GM19099 (cell line): ENCODE results near the gene MAPK14.

Experiments
- POLR2A ChIP-seq: IDR thresholded peaks from 3 replicates; pipeline ENCODE4 v1.6.1; 2011; ENCODE audit warnings: low read depth; ENCODE audit not compliant: insufficient read length; ENCODE audit errors: extremely low read depth

Gene MAPK14

DNA sequence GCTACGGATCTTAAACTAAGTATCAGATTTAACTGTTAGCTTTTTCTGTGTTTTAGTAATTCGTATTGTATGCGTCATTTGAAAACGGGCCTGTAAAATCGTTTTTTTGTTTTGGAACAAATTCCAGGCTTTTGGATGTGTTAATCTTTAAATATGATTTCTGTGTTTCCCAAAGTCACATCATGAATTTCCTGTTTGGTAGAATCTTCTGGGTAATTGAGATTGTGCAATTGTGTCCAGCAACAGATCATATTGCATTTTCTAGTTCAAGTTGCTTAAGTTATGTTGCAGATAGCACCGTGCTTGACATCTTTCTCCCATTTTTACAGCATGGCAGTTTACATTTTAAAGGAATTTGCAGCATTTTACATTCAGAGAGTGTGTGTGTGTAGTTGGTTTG, 1.9 kb downstream of the MAPK14 start:
- TF ChIP-seq POLR2A, result no peak

DNA sequence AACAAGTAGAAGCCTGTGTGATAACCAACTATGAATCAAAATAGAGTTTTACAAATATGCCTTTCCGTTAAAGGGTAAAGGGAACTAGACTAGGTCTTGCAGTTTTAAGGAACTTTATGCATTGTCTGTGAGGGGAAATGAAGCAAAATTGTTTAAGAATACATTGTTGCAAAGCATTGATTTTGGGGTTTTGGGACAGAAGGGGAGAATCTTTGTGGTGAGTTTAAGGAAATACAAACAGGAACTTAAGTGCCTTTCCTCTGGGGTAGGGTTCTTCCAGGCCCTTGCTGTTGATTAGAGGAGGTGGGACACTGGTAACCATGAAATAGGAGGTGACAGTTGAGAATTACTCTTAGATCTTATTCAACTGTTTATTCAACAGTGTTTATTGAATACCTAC, 4.7 kb downstream of the MAPK14 start:
- no peak for TF ChIP-seq POLR2A

DNA sequence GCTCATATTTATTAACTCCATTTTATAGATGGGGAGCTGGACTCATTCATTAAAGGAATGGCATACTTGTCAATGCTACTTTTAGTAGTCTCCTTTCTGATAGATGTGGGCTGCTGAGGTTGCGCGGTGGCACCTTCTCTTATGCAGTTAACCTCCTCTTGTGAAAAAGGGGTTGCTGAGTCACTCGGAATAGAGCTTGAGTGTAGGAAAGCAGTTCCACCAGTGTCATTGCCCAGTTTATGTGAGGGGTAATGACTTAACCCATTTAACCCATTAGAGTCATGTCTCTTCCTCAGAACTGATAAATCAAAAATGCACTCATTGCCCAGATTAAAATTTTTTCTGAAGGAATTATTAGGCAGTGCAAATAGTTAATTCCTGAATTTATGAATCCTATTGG, 6.3 kb downstream of the MAPK14 start:
- TF ChIP-seq POLR2A, result no peak

DNA sequence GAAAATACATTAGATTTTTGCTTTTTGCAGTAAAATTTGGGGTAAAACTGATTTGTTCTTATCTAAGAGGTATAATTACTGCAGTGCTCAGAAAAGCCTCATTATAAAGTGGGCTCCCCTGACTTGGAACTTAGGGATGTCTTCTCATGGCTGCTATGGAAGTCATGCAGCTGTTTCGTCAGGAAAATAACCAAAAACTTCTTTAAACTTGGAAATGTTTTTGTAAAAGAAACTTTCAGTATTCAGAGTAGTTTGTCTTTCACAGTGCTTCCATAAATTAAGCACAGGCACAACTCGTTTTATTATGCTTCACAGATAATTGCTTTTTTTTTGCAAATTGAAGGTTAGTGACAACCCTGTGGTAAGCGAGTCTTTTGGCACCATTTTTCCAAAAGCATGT, 6.8 kb downstream of the MAPK14 start:
- TF ChIP-seq POLR2A, result no peak

DNA sequence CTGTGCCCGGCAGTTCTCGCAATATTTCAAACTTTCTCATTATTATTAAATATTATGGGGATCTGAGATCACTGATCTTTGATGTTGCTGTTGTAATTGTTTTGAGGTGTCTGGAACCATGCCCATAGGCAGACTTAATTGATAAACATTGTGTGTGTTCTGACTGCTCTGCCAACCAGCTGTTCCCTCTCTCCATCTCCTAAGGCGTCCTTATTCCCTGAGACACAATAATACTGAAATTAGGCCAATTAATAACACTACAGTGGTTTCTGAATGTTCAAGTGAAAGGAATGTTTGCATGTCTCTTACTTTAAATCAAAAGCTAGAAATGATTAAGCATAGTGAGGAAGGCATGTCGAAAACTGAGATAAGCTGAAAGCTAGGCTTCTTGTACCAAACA, 7.6 kb downstream of the MAPK14 start:
- TF ChIP-seq POLR2A, result no peak

DNA sequence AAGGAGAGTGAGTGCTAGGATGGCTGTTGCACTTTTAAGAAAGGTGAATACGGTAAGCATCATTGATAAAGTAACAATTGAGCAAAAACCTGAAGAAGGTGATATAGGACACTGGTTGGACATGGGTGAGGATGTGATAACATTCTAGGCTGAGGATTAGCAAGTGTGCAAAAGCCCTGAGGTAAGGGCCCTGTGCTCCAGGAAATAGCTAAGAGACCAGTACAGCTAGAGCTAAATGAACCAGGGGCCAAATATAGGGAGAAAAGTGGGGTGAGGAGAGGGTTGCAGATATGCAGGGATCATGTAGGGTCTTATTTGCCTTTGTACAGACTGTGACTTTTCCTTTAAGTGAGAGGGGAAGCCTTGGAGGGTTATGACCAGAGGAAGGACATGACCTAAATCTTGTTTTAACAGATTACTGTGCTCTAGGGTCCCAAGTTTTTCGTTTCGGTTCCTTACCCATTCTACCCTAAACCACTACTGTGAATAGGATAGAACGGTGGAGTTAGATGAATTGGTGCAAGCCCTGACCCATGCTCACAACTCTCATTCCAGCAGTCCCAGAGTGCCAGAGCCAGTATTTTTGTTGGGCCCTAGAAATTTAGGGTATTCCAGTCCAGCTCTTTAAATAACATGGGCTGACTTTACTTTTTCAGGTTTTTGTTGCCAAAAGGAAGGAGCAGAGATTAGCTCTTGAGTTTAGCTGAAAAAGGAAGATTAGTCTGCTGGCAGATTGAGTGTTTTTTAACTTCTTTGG, 10.7 kb downstream of the MAPK14 start:
- TF ChIP-seq POLR2A, result no peak

DNA sequence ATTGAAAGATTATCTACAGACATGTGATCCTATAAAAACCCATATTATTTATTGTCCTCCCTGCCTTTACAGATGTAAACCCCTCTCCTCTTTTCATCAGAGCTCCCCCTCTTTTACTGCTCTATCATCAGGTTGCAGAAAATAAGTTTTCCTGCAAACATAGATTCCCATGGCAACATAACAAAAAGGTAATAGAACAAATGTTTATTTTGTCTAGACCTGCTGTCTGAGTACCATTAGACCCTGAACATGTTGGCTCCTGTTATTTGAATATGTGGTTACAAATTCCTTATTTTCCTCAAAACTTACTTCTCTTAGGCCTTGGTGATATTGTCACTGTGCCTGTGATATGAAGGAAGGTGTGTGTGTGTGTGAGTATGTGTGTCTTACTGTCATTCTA, 11.5 kb downstream of the MAPK14 start:
- no peak for TF ChIP-seq POLR2A

DNA sequence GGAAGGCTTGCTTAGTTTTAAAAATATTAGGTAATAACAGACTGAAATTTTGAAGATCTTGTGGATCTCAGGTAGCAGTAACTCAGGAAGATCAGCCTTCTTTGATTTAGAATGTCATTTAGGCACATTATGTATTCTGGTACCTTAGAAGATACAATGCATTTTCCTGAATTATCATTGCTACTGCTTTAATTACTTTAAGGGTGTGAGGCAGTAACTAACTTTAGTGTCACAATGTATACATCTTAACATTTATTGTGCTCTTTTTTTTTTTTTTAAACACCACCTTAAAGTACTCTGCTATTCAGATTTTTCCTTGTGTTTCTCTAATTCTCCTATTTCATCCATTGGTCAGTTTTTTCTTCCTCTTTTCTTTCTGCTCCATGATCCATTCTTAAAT, 13.3 kb downstream of the MAPK14 start:
- TF ChIP-seq POLR2A, result no peak

DNA sequence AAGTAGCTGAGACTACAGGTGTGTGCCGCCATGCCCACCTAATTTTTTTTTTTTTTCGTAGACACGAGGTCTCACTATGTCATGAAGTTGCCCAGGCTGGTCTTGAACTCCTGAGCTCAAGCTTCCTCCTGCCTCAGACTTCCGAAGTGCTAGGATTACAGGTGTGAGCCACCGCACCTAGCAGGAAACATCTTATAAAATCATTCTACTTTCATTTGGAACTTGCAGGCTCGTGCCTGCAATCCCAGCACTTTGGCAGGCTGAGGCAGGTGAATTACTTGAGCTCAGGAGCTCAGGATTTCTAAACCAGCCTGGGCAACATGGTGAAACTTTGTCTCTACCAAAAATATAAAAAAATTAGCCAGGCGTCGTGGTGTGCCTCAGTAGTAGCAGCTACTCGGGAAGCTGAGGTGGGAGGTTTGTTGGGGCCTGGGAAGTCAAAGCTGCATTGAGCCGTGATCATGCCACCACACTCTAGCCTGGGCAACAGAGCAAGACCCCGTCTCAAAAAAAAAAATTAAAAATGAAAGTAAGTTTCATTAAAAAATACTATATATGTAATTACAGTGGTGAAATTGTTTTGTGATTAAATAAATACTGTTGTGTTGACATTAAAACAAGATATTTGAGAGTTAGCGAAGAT, 15.1 kb downstream of the MAPK14 start:
- no peak for TF ChIP-seq POLR2A

DNA sequence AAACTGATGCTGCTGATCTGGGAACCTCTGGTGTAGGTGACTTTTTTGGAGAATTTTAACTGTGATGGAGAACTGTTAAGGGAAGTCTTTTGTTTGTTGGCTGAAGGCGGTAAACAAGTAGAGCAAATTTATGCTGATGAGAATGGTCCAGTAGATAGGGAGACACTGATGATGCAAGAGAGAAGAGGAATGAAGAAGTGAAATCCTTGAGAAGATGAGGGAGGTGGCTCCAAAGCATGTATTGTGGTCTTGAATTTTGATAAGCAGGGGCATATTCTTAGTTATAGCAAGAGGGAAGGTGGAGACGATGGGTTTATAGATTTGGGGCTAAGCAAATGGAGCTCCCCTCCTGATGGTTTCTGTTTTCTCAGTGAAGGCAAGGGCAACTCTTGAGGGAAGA, 22.0 kb downstream of the MAPK14 start:
- TF ChIP-seq POLR2A, result no peak

DNA sequence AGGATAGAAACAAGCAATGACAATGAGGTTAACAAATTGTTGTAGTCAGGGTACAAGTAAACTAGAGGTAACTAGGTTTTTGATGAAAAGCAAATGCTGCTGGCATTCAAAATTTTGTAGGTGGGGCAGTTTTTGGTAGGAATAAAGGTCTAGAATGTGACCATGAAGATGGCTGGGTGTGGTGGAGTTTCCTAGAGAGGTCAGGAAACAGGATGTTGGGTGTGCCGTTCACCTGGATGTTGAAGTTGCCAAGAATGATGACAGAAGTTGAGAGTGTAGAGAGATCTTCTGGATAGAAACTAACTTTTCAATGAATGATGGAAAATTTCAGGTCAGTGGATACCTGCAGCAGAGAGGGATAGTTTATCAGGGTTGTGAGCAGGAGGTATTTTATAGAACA, 22.7 kb downstream of the MAPK14 start:
- TF ChIP-seq POLR2A, result no peak

DNA sequence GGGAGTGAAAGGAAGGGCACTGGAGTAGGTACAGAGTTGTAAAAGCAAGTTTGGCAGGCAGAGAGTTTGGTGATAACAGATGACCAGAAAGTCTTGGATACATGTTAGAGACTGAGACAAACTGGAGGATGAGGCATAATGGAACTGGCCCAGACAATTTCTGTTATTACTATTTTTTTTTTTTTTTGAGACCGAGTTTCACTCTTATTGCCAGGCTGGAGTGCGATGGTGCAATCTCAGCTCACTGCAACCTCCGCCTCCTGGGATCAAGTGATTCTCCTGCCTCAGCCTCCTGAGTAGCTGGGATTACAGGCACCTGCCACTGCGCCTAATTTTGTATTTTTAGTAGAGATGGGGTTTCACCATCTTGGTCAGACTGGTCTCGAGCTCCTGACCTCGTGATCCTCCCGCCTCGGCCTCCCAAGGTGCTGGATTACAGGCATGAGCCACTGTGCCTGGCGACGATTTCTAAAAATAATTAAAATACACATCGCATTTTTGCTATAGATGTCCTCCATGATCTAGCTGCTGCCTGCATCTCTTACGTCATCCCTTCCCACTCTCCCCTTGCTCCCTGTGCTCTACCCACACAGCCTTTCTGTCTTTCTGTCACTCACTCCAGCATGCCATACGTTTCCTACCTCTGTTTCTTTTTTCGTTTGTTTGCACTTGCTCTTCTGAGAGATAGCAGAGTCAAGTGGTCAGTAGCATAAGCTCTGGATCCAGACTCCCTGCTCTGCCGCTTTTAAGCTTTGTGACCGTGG, 23.5 kb downstream of the MAPK14 start:
- TF ChIP-seq POLR2A, result no peak

DNA sequence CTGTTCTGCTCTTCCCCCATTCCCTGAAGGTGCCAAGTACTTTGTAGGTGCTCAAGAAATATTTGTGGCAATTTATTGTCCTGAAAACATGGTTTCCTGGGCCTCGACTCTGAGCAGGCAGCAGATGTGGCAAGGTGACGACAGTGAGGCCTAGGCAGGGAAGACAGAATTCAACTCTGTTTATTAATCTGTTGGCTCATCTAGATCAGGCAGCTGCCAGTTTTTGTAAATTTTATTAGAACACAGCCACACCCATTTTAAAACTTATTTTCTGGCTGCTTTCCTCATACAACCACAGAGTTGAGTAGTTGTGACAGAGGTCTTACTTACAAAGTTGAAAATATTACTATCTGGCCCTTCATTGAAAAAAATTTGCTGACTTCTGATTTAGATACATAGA, 24.5 kb downstream of the MAPK14 start:
- no peak for TF ChIP-seq POLR2A

DNA sequence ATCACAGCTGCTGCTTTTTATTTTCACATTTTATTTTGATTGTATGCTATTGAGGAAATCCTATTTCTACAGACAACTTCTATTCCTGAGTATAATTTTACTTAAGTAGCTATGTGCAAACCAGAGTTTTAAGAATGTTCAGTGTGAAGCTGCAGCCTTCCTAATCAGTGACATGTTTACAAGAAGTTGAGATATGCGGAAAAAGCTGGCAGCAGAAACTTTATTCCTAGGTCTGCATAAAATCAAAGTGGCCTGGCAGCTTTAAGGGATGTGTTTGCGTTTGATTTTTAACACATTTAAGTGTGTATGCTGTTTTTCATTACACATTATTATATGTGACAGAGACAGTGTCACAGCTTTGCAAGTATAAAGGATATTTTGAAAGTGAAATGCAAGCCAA, 26.3 kb downstream of the MAPK14 start:
- no peak for TF ChIP-seq POLR2A

DNA sequence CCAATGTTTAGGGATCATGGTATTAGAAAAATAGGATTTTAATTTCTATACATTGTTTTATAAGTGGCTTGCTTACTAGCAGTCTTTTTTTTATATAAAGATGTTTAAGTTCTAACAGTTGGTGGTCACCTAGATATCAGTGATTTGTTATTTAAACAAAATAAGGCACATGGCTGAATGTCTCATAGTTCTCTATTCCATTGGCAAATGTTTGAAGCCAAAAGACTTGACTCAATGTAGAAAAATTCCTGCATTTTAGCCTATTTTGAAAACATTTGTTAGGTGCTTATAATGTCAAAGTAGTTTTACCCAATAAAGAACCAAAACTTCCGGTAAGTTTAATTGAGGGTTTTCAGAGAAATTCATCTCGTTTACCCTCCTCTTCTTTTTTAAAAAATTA, 26.8 kb downstream of the MAPK14 start:
- no peak for TF ChIP-seq POLR2A

DNA sequence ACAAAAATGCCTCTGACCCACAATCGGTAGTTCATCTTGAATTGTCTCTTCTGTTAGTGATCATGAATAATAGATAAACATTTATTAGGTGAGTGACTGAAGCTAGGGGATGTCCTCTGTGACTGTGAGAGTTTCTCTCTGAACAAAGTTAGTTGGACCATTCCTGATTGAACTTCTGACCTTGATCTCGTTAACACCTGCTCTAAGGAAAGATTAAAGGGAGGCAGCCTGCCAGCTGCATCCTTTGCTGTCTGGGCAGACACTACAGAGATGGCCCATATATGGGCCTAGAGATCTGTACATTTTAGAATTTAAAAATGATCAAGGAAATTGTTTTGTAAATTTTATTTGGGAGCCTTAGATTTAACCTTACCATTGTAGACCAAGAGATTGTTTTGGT, 27.3 kb downstream of the MAPK14 start:
- no peak for TF ChIP-seq POLR2A
